K562 (cell line): ENCODE measurements around the gene CLEC17A. TPM values are rescaled to one million over a fixed set of nuclear protein-coding genes. Genes with fewer than 3 reads are reported as not detected.
A peak's percentile ranks its signal among the peaks of the same experiment; 100 is the strongest.

ENCODE experiments used
- BACH1 ChIP-seq: fragments of 200-800 bp; sonication (Bioruptor generic); IDR thresholded peaks from 2 replicates; pipeline ENCODE4 v1.6.1; 2016; ENCODE audit warnings: missing genetic modification characterization, missing compliant biosample characterization
- CAMTA2 ChIP-seq: fragments of 250-450 bp; sonication (Bioruptor Pico); conservative IDR thresholded peaks from 2 replicates; pipeline ENCODE4 v1.5.1; 2022
- CBX1 ChIP-seq: sonication (generic); IDR thresholded peaks from 2 replicates; pipeline ENCODE4 v1.6.1; 2016; ENCODE audit warnings: antibody characterized with exemption, low read depth, mild to moderate bottlenecking
- COPS2 ChIP-seq: fragments of 450-650 bp; conservative IDR thresholded peaks from 2 replicates; pipeline ENCODE4 v1.6.1; 2016; ENCODE audit warnings: mild to moderate bottlenecking, moderate library complexity
- ELF2 ChIP-seq: fragments of 250-450 bp; sonication (Bioruptor Pico); IDR thresholded peaks from 2 replicates; pipeline ENCODE4 v1.5.0; 2021; ENCODE audit warnings: mild to moderate bottlenecking
- JUN ChIP-seq, 2 experiments: sonication (generic) in 1 of 2; formaldehyde crosslinking in 1 of 2; IDR thresholded peaks; 2 replicates each; pipeline versions ENCODE4 v1.6.1 to v1.8.0; 2012 to 2022; ENCODE audit warnings: borderline replicate concordance in 2 of 2, mild to moderate bottlenecking in 2 of 2, improper control_type of control experiment in 1 of 2, low read depth in 1 of 2, low read length in 1 of 2, missing genetic modification reagents in 1 of 2
- KDM5B ChIP-seq: fragments of 200-600 bp; sonication (generic); IDR thresholded peaks from 2 replicates; pipeline ENCODE4 v1.6.1; 2012; ENCODE audit warnings: low read depth, mild to moderate bottlenecking, moderate library complexity, low read length, control low read depth, inconsistent platforms; ENCODE audit not compliant: insufficient replicate concordance
- NKRF ChIP-seq: fragments of 450-650 bp; IDR thresholded peaks from 2 replicates; pipeline ENCODE4 v1.6.1; 2016; ENCODE audit warnings: borderline replicate concordance
- NR2C1 ChIP-seq, 2 experiments: fragments of 450-650 bp; IDR thresholded peaks; 2 replicates each; pipeline ENCODE4 v1.6.1; 2017; ENCODE audit warnings: mild to moderate bottlenecking in 2 of 2, antibody characterized with exemption in 1 of 2, inconsistent platforms in 1 of 2, missing compliant biosample characterization in 1 of 2, missing genetic modification characterization in 1 of 2
- PCBP2 ChIP-seq: fragments of 200-400 bp; formaldehyde crosslinking; IDR thresholded peaks from 2 replicates; pipeline ENCODE4 v1.6.1; 2018; ENCODE audit warnings: low read length, low read depth, mild to moderate bottlenecking, moderate library complexity; ENCODE audit not compliant: poor library complexity, severe bottlenecking
- PHF21A ChIP-seq: fragments of 450-650 bp; IDR thresholded peaks from 2 replicates; pipeline ENCODE4 v1.6.1; 2017; ENCODE audit warnings: low read depth, borderline replicate concordance
- POLR2A ChIP-seq: fragments of 450-650 bp; conservative IDR thresholded peaks from 2 replicates; pipeline ENCODE4 v1.6.1; 2016
- POLR2B ChIP-seq: fragments of 450-650 bp; IDR thresholded peaks from 2 replicates; pipeline ENCODE4 v1.6.1; 2018; ENCODE audit warnings: low read depth; ENCODE audit not compliant: partially characterized antibody
- SIN3A ChIP-seq, 2 experiments: fragments of 150-350 bp in 1 of 2; IDR thresholded peaks; 2 replicates each; pipeline ENCODE4 v1.6.1; 2011 to 2016; ENCODE audit warnings: borderline replicate concordance in 2 of 2, low read depth in 2 of 2, low read length in 2 of 2, mild to moderate bottlenecking in 2 of 2, moderate library complexity in 2 of 2; ENCODE audit not compliant: control insufficient read depth in 1 of 2
- ZKSCAN1 ChIP-seq: fragments of 150-350 bp; IDR thresholded peaks from 2 replicates; pipeline ENCODE4 v1.6.1; 2016; ENCODE audit warnings: low read depth, low read length
- ZNF384 ChIP-seq: IDR thresholded peaks from 2 replicates; pipeline ENCODE4 v1.6.1; 2012; ENCODE audit warnings: low read depth, low read length, improper control_type of control experiment
- ZNF592 ChIP-seq: fragments of 450-650 bp; IDR thresholded peaks from 2 replicates; pipeline ENCODE4 v1.6.1; 2017; ENCODE audit warnings: antibody characterized with exemption, mild to moderate bottlenecking
- ZNF707 ChIP-seq: fragments of 250-450 bp; sonication (Bioruptor Pico); conservative IDR thresholded peaks from 2 replicates; pipeline ENCODE4 v1.8.0; 2022; ENCODE audit warnings: inconsistent platforms, mild to moderate bottlenecking, moderate library complexity
- polyA plus RNA-seq, 8 experiments: library from polyadenylated mRNA; depleted of rRNA in 4 of 8; stranded (reverse) in 5 of 8; unstranded in 3 of 8; fragments of >200 nt; fragmentation: Nextera tagmentation in 2 of 8; fragmentation: Illumina TruSeq in 1 of 8; extraction: Ambion mirVana in 2 of 8; extraction: Trizol in 1 of 8; gene quantifications; 2 replicates each; pipeline versions ENCODE4 v1.2.1 to v1.2.3, GENCODE V29; 2011 to 2014; ENCODE audit warnings: inconsistent platforms in 1 of 8, missing spikeins in 1 of 8
- total RNA-seq, 7 experiments: library from RNA; depleted of rRNA in 6 of 7; stranded (reverse); fragments of >200 nt in 6 of 7; fragmentation: Illumina TruSeq in 2 of 7; extraction: Trizol in 2 of 7; gene quantifications; 2 replicates each; pipeline versions ENCODE4 v1.2.1 to v1.2.3, GENCODE V29; 2011 to 2021; ENCODE audit warnings: low replicate concordance in 1 of 7
- TF ChIP-seq, protein P1 (sequence below): fragments of 150-350 bp; conservative IDR thresholded peaks from 2 replicates; pipeline ENCODE4 v1.6.1; 2014; ENCODE audit warnings: low read length

CLEC17A gene
- total and polyA plus RNA-seq, 9 of the 15 experiments (the other 6 are each of a cell fraction or from before 2014, with no cell fraction given): 0.03 TPM; not detected in 8

- TF ChIP-seq ZNF592: no peak
- TF ChIP-seq NR2C1 (IDR thresholded peaks at IDR 0.05): 0 out of 2 replicates have a peak, but pooled peaks have one; percentile 17
- TF ChIP-seq NR2C1 (tag; IDR thresholded peaks at IDR 0.05): no peak
- TF ChIP-seq BACH1 (tag): no peak
- TF ChIP-seq KDM5B: no peak
- TF ChIP-seq SIN3A (IDR thresholded peaks at IDR 0.05; ENCODE audit: borderline replicate concordance in 2 of 2, control insufficient read depth in 1 of 2, low read depth in 2 of 2, low read length in 2 of 2): no peak
- TF ChIP-seq, protein P1, sequence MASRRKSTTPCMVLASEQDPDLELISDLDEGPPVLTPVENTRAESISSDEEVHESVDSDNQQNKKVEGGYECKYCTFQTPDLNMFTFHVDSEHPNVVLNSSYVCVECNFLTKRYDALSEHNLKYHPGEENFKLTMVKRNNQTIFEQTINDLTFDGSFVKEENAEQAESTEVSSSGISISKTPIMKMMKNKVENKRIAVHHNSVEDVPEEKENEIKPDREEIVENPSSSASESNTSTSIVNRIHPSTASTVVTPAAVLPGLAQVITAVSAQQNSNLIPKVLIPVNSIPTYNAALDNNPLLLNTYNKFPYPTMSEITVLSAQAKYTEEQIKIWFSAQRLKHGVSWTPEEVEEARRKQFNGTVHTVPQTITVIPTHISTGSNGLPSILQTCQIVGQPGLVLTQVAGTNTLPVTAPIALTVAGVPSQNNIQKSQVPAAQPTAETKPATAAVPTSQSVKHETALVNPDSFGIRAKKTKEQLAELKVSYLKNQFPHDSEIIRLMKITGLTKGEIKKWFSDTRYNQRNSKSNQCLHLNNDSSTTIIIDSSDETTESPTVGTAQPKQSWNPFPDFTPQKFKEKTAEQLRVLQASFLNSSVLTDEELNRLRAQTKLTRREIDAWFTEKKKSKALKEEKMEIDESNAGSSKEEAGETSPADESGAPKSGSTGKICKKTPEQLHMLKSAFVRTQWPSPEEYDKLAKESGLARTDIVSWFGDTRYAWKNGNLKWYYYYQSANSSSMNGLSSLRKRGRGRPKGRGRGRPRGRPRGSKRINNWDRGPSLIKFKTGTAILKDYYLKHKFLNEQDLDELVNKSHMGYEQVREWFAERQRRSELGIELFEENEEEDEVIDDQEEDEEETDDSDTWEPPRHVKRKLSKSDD: no peak
- TF ChIP-seq JUN (IDR thresholded peaks at IDR 0.05; ENCODE audit: borderline replicate concordance, low read depth, low read length): no peak
- no peak for TF ChIP-seq JUN (CRISPR knock-in tag; IDR thresholded peaks at IDR 0.05; ENCODE audit: borderline replicate concordance)
- no peak for TF ChIP-seq ELF2
- TF ChIP-seq ZKSCAN1: peak; percentile 55; the same call in 1 of the 2 replicates
- no peak for TF ChIP-seq ZNF384
- peak; percentile 41; the same call in 1 of the 2 replicates for TF ChIP-seq CBX1
- no peak for TF ChIP-seq POLR2A
- no peak for TF ChIP-seq CAMTA2 (CRISPR knock-in tag)
- no peak for TF ChIP-seq POLR2B
- TF ChIP-seq ZNF707 (CRISPR knock-in tag): no peak
- TF ChIP-seq NKRF: no peak
- no peak for TF ChIP-seq PHF21A
- TF ChIP-seq PCBP2: no peak
- no peak for TF ChIP-seq COPS2
These were observed 2.2 kb upstream of the CLEC17A start (continued) for GRCh38 chr19:14580623-14581237.
